HG02870 (cell line): Measurements from ENCODE around the gene TTC33.
"Not testable (repeated sequence)": the region's sequence is repeated elsewhere in the genome, so short reads cannot be mapped to it uniquely, and the experiment has no call there.

ENCODE experiments used
- ATAC-seq: cut with Tn5 transposase; IDR thresholded peaks from one replicate; pipeline ENCODE4 v1.9.1; 2021; ENCODE audit warnings: mild to moderate bottlenecking, moderate library complexity; ENCODE audit not compliant: unreplicated experiment

Gene TTC33

GRCh38 chr5:40720069-40720468, 35.7 kb downstream of the TTC33 start:
- no peak for ATAC-seq

GRCh38 chr5:40717281-40717680, 38.5 kb downstream of the TTC33 start:
- ATAC-seq: no peak

- no peak for ATAC-seq
Observed at GRCh38 chr5:40716590-40716989, 39.2 kb downstream of the TTC33 start.

GRCh38 chr5:40716000-40716399, 39.8 kb downstream of the TTC33 start:
- no peak for ATAC-seq

- no peak for ATAC-seq
Observed at GRCh38 chr5:40714001-40714400, 41.8 kb downstream of the TTC33 start.

- ATAC-seq: not testable (repeated sequence)
Observed at GRCh38 chr5:40710575-40710974, 45.2 kb downstream of the TTC33 start.

- ATAC-seq: not testable (repeated sequence)
Observed at GRCh38 chr5:40705484-40705883, 50.3 kb downstream of the TTC33 start.

GRCh38 chr5:40702027-40702426, 53.7 kb downstream of the TTC33 start:
- not testable (repeated sequence) for ATAC-seq

- ATAC-seq: no peak
Observed at GRCh38 chr5:40700116-40700782, 55.5 kb downstream of the TTC33 start.

GRCh38 chr5:40694433-40694832, 61.3 kb downstream of the TTC33 start:
- no peak for ATAC-seq

GRCh38 chr5:40691894-40692293, 63.9 kb downstream of the TTC33 start:
- ATAC-seq: no peak

- ATAC-seq: no peak
Observed at GRCh38 chr5:40690267-40690666, 65.5 kb downstream of the TTC33 start.

- ATAC-seq: peak; percentile 38
Observed at GRCh38 chr5:40689438-40689837, 66.3 kb downstream of the TTC33 start.

- ATAC-seq: no peak
Observed at GRCh38 chr5:40688996-40689395, 66.8 kb downstream of the TTC33 start.

- peak; percentile 93 for ATAC-seq
Observed at GRCh38 chr5:40688127-40688761, 67.5 kb downstream of the TTC33 start.

- ATAC-seq: no peak
Observed at GRCh38 chr5:40687321-40687720, 68.4 kb downstream of the TTC33 start.

GRCh38 chr5:40685976-40686486, 69.7 kb downstream of the TTC33 start:
- ATAC-seq: no peak

GRCh38 chr5:40685193-40685592, 70.6 kb downstream of the TTC33 start:
- ATAC-seq: no peak

- ATAC-seq: no peak
Observed at GRCh38 chr5:40683305-40683704, 72.5 kb downstream of the TTC33 start.

GRCh38 chr5:40682154-40683017, 73.4 kb downstream of the TTC33 start:
- no peak for ATAC-seq

- no peak for ATAC-seq
Observed at GRCh38 chr5:40681363-40682153, 74.2 kb downstream of the TTC33 start.
